GM12878 (cell line): Measurements from ENCODE around the gene PRM3. TPM values are rescaled to one million over a fixed set of nuclear protein-coding genes. Genes with fewer than 3 reads are reported as not detected.

Experiments
- ATAC-seq: fragments of 200-7000 bp; cut with Tn5 transposase; 3 replicates; pipeline ENCODE4 v1.9.1; 2020; ENCODE audit warnings: mild to moderate bottlenecking, moderate library complexity
- BruUV-seq: library from RNA; stranded (reverse); fragments of 400-500 nt; replicated peaks from 2 replicates; lab custom pipeline; 2021; lab: Mats Ljungman, UMichigan
- CTCF ChIA-PET: fragments of 300-600 bp; sonication (Branson Sonifier 250); formaldehyde crosslinking; extraction: SDS; loops from one replicate; lab custom pipeline; 2021; ENCODE audit warnings: inconsistent platforms; lab: Yijun Ruan, JAX
- POLR2A ChIA-PET: fragments of 350-600 bp; formaldehyde crosslinking; extraction: SDS; loops from one replicate; lab custom pipeline; 2021; ENCODE audit warnings: inconsistent platforms; lab: Charles Lee
- RAD21 ChIA-PET: fragments of 300-600 bp; sonication (Branson Sonifier 250); formaldehyde crosslinking; loops from one replicate; lab custom pipeline; 2023; ENCODE audit warnings: antibody characterized with exemption; ENCODE audit not compliant: unreplicated experiment; lab: Charles Lee
- SMC1A ChIA-PET: fragments of 300-600 bp; sonication (Branson Sonifier 250); formaldehyde crosslinking; loops from one replicate; lab custom pipeline; 2023; ENCODE audit not compliant: unreplicated experiment, uncharacterized antibody; lab: Charles Lee
- DNase-seq: peaks from one replicate; pipeline ENCODE4 v3.0.0-alpha.2; 2011; ENCODE audit warnings: low read depth, low spot score
- FAIRE-seq: peaks from 3 replicates; lab custom pipeline; 2011; peaks lifted over from hg19 to GRCh38; lab: Jason Lieb, UNC
- H2AFZ ChIP-seq: 2 replicates; pipeline ENCODE4 v1.6.0; 2011; ENCODE audit warnings: low read depth, low read length, control low read depth; ENCODE audit not compliant: control insufficient read depth
- H3K27ac ChIP-seq: 2 replicates; pipeline ENCODE4 v1.5.1; 2011; ENCODE audit warnings: control low read depth; ENCODE audit not compliant: control insufficient read depth, insufficient read depth
- H3K27me3 ChIP-seq, 2 experiments: replicated peaks in 1 of 2; 2 replicates each; pipeline versions ENCODE4 v1.6.0 to v1.6.1; 2011; ENCODE audit warnings: low read length in 1 of 2; ENCODE audit not compliant: control insufficient read depth in 2 of 2, insufficient read depth in 2 of 2
- H3K36me3 ChIP-seq, 2 experiments: 2 replicates each; pipeline ENCODE4 v1.5.1; 2011; ENCODE audit warnings: low read length in 1 of 2; ENCODE audit not compliant: control insufficient read depth in 2 of 2, insufficient read depth in 2 of 2
- H3K4me1 ChIP-seq: 2 replicates; pipeline ENCODE4 v1.6.1; 2011; ENCODE audit warnings: mild to moderate bottlenecking, low read length, moderate library complexity, mixed read lengths; ENCODE audit not compliant: control insufficient read depth, insufficient read depth
- H3K4me2 ChIP-seq: 2 replicates; pipeline ENCODE4 v1.6.0; 2011; ENCODE audit warnings: control low read depth; ENCODE audit not compliant: control insufficient read depth, insufficient read depth
- H3K4me3 ChIP-seq: fragments of 200-600 bp; sonication (generic); 2 replicates; pipeline ENCODE4 v1.5.1; 2016
- H3K79me2 ChIP-seq: 2 replicates; pipeline ENCODE4 v1.6.0; 2011; ENCODE audit warnings: low read length; ENCODE audit not compliant: control insufficient read depth, insufficient read depth
- H3K9ac ChIP-seq: 2 replicates; pipeline ENCODE4 v1.8.0; 2011; ENCODE audit warnings: low read length, control low read depth, mixed read lengths; ENCODE audit not compliant: control insufficient read depth, insufficient read depth
- H3K9me3 ChIP-seq: replicated peaks from 3 replicates; pipeline ENCODE4 v1.5.1; 2011; ENCODE audit warnings: mild to moderate bottlenecking, low read length; ENCODE audit not compliant: control insufficient read depth, insufficient read depth
- H4K20me1 ChIP-seq: 2 replicates; pipeline ENCODE4 v1.6.0; 2011; ENCODE audit not compliant: control insufficient read depth, insufficient read depth
- BHLHE40 ChIP-seq, 2 experiments: fragments of 450-650 bp in 1 of 2; IDR thresholded peaks; 2 replicates each; pipeline ENCODE4 v1.6.1; 2011 to 2017; ENCODE audit warnings: low read depth in 2 of 2, borderline replicate concordance in 1 of 2, improper control_type of control experiment in 1 of 2, low read length in 1 of 2, mild to moderate bottlenecking in 1 of 2
- CBFB ChIP-seq: IDR thresholded peaks from 2 replicates; pipeline ENCODE4 v1.6.1; 2016; ENCODE audit warnings: antibody characterized with exemption, low read depth
- CHD1 ChIP-seq: IDR thresholded peaks from 2 replicates; pipeline ENCODE4 v1.6.1; 2012; ENCODE audit warnings: low read depth, low read length, improper control_type of control experiment
- DPF2 ChIP-seq: fragments of 450-650 bp; IDR thresholded peaks from 2 replicates; pipeline ENCODE4 v1.6.1; 2017; ENCODE audit warnings: mild to moderate bottlenecking
- E2F4 ChIP-seq: IDR thresholded peaks from 2 replicates; pipeline ENCODE4 v1.6.1; 2012; ENCODE audit warnings: low read depth, low read length, improper control_type of control experiment
- IKZF2 ChIP-seq, 2 experiments: fragments of 450-650 bp; IDR thresholded peaks; 2 replicates each; pipeline ENCODE4 v1.6.1; 2017; ENCODE audit warnings: mild to moderate bottlenecking in 2 of 2, moderate library complexity in 2 of 2
- LARP7 ChIP-seq: fragments of 450-650 bp; IDR thresholded peaks from 2 replicates; pipeline ENCODE4 v1.6.1; 2017; ENCODE audit warnings: mild to moderate bottlenecking
- RFX5 ChIP-seq: IDR thresholded peaks from 2 replicates; pipeline ENCODE4 v1.6.1; 2011; ENCODE audit warnings: low read depth, low read length, improper control_type of control experiment
- TCF12 ChIP-seq: IDR thresholded peaks from 2 replicates; pipeline ENCODE4 v1.6.1; 2011; ENCODE audit warnings: low read depth, mild to moderate bottlenecking, low read length
- TCF3 ChIP-seq: IDR thresholded peaks from 2 replicates; pipeline ENCODE4 v1.6.1; 2012; ENCODE audit warnings: low read depth, mild to moderate bottlenecking, low read length, borderline replicate concordance; ENCODE audit not compliant: insufficient read depth
- ZBED1 ChIP-seq: IDR thresholded peaks from 2 replicates; pipeline ENCODE4 v1.6.1; 2016; ENCODE audit warnings: borderline replicate concordance
- ZNF592 ChIP-seq: fragments of 450-650 bp; IDR thresholded peaks from 2 replicates; pipeline ENCODE4 v1.6.1; 2017; ENCODE audit warnings: mild to moderate bottlenecking, moderate library complexity
- WGBS: methylation state at CpG from one replicate; pipeline ENCODE4 v1.1.6; 2016; ENCODE audit warnings: low lambda C conversion rate; ENCODE audit not compliant: insufficient replicate concordance, insufficient coverage; ENCODE audit errors: missing lambda C conversion rate; 5-methylcytosine and 5-hydroxymethylcytosine counted together
- in situ Hi-C: fragments of 300-500 bp; cut with MboI; formaldehyde crosslinking; loops from 9 replicates; pipeline ENCODE4 v1.14.3; 2018; ENCODE audit warnings: mixed read lengths
- intact Hi-C: fragments of 100-400 bp; cut with micrococcal nuclease; formaldehyde crosslinking; loops from one replicate; pipeline ENCODE4 v1.14.2; 2022; ENCODE audit not compliant: unreplicated experiment
- polyA plus RNA-seq, 11 experiments: library from polyadenylated mRNA; depleted of rRNA in 4 of 11; unstranded in 6 of 11; stranded (reverse) in 5 of 11; fragments of >200 nt; fragmentation: Nextera tagmentation in 4 of 11; fragmentation: Illumina TruSeq in 1 of 11; extraction: Ambion mirVana in 4 of 11; extraction: Trizol in 1 of 11; gene quantifications; 1 replicate in 1 of 11; 2 replicates in 10 of 11; pipeline versions ENCODE4 v1.2.1 to v1.2.3, GENCODE V29; 2011 to 2016; ENCODE audit warnings: inconsistent platforms in 2 of 11, missing spikeins in 2 of 11, low read depth in 1 of 11
- total RNA-seq, 4 experiments: library from RNA; depleted of rRNA in 3 of 4; stranded (reverse); fragments of >200 nt in 3 of 4; fragmentation: Illumina TruSeq in 1 of 4; extraction: Trizol in 1 of 4; gene quantifications; 2 replicates each; pipeline versions ENCODE4 v1.2.1 to v1.2.3, GENCODE V29; 2013 to 2021
- TF ChIP-seq, protein P1 (sequence below): IDR thresholded peaks from 2 replicates; pipeline ENCODE4 v1.6.1; 2011; ENCODE audit warnings: borderline replicate concordance, low read depth, mild to moderate bottlenecking, moderate library complexity, low read length; ENCODE audit not compliant: insufficient read depth, poor library complexity, severe bottlenecking

PRM3 gene
- total and polyA plus RNA-seq, 10 of the 15 experiments (the other 5 are each of a cell fraction or from before 2014, with no cell fraction given): not detected

GRCh38 chr16:11224096-11224893 lies 49.1 kb downstream of the PRM3 start:
- in situ Hi-C loops: no loop called here
- SMC1A ChIA-PET: interaction anchor here (0.7 to 3.9 kb wide), 29 partner anchors 9 to 259 kb away, joined by 3 to 34 read pairs (median 5); partner anchors contain the start of gene SOCS1
- Histone ChIP-seq H3K27ac (peak overlapping the region; percentile 94), H3K4me2 (peak overlapping the region; percentile 91), H2AFZ (peak overlapping the region; percentile 58), H3K9ac (peak overlapping the region; percentile 68; the same call in 1 of the 2 replicates), H3K79me2 (no peaks in the 10 kb centered on the region), H3K27me3 (no peaks in the 10 kb centered on the region), H3K4me1 (peaks cover 28% of the 10 kb centered on the region), H3K36me3 (no peaks in the 10 kb centered on the region), H3K9me3 (no peaks in the 10 kb centered on the region), H4K20me1 (no peaks in the 10 kb centered on the region), H3K4me3 (peak overlapping the region; percentile 19; the same call in 1 of the 2 replicates)
- ATAC-seq (peak; percentile 75), DNase-seq (peak; percentile 57), FAIRE-seq (peak; percentile 62)
- 7% methylated on average over 24 of the region's 24 CpGs for WGBS
- RAD21 ChIA-PET: interaction anchor here (0.9 to 4.3 kb wide), 35 partner anchors 8 to 346 kb away, joined by 3 to 76 read pairs (median 5); partner anchors contain the start of gene SOCS1
- CTCF ChIA-PET: interaction anchor here (0.6 to 3.9 kb wide), 12 partner anchors 15 to 242 kb away, joined by 3 to 29 read pairs (median 4); partner anchors contain the start of gene SOCS1
- intact Hi-C loops: loop anchor here (2.0 kb wide), 3 partner anchors 21 to 41 kb away; no protein-coding TSS in a partner anchor
- POLR2A ChIA-PET: interaction anchor here (0.5 to 3.9 kb wide), 18 partner anchors 10 to 648 kb away, joined by 3 to 53 read pairs (median 8); partner anchors contain the start of gene SOCS1
- no TSS peak for BruUV-seq
- no peak for TF ChIP-seq ZBED1
- no peak for TF ChIP-seq E2F4
- TF ChIP-seq, protein P1, sequence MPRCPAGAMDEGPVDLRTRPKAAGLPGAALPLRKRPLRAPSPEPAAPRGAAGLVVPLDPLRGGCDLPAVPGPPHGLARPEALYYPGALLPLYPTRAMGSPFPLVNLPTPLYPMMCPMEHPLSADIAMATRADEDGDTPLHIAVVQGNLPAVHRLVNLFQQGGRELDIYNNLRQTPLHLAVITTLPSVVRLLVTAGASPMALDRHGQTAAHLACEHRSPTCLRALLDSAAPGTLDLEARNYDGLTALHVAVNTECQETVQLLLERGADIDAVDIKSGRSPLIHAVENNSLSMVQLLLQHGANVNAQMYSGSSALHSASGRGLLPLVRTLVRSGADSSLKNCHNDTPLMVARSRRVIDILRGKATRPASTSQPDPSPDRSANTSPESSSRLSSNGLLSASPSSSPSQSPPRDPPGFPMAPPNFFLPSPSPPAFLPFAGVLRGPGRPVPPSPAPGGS: peak; percentile 28
- TF ChIP-seq BHLHE40 (IDR thresholded peaks at IDR 0.05; ENCODE audit: borderline replicate concordance in 1 of 2, low read depth in 2 of 2, low read length in 1 of 2): peak in 1 of 2 experiments; percentile 27; a peak in 1 of 4 replicates
- TF ChIP-seq DPF2: peak; percentile 45; the same call in 1 of the 2 replicates
- TF ChIP-seq TCF12: peak; percentile 29; the same call in 1 of the 2 replicates
- 0 out of 2 replicates have a peak, but pooled peaks have one; percentile 38 for TF ChIP-seq ZNF592
- TF ChIP-seq CHD1: no peak
- TF ChIP-seq LARP7: 0 out of 2 replicates have a peak, but pooled peaks have one; percentile 10
- peak; percentile 41; the same call in 1 of the 2 replicates for TF ChIP-seq CBFB
- TF ChIP-seq IKZF2 (IDR thresholded peaks at IDR 0.05): peak in 1 of 2 experiments; percentile 3; a peak in 1 of 4 replicates
- peak; percentile 46; the same call in 1 of the 2 replicates for TF ChIP-seq RFX5
- peak; percentile 61; the same call in 1 of the 2 replicates for TF ChIP-seq TCF3
